H1 (cell line): Measurements from ENCODE around the gene BTBD1. TPM values are rescaled to one million over a fixed set of nuclear protein-coding genes. Genes with fewer than 3 reads are reported as not detected.

Experiments used
- CTCF ChIA-PET: fragments of 300-600 bp; sonication (Branson Sonifier 250); formaldehyde crosslinking; loops from one replicate; lab custom pipeline; 2021; ENCODE audit not compliant: partially characterized antibody; lab: Charles Lee
- POLR2A ChIA-PET: fragments of 300-600 bp; sonication (Branson Sonifier 250); formaldehyde crosslinking; loops from one replicate; lab custom pipeline; 2021; ENCODE audit warnings: inconsistent platforms; ENCODE audit not compliant: partially characterized antibody; lab: Charles Lee
- DNase-seq, 2 experiments: peaks; one replicate each; pipeline versions ENCODE4 v3.0.0 to v3.0.0-alpha.2; 2010 to 2022; ENCODE audit warnings: low spot score in 2 of 2, low read depth in 1 of 2, mixed read lengths in 1 of 2
- FAIRE-seq: peaks from 2 replicates; lab custom pipeline; 2011; peaks lifted over from hg19 to GRCh38; lab: Jason Lieb, UNC
- H2AFZ ChIP-seq: 2 replicates; pipeline ENCODE4 v1.8.1; 2012; ENCODE audit warnings: low read length, inconsistent platforms
- H2AK5ac ChIP-seq: 2 replicates; pipeline ENCODE4 v1.6.1; 2013; ENCODE audit warnings: low read depth, low read length
- H2BK120ac ChIP-seq: replicated peaks from 2 replicates; pipeline ENCODE3; 2013; ENCODE audit warnings: low read depth, low read length, inconsistent platforms
- H2BK12ac ChIP-seq: 2 replicates; pipeline ENCODE4 v1.6.1; 2013; ENCODE audit warnings: low read depth, low read length
- H2BK15ac ChIP-seq: 2 replicates; pipeline ENCODE4 v1.6.1; 2013; ENCODE audit warnings: low read length
- H2BK20ac ChIP-seq: 2 replicates; pipeline ENCODE4 v1.6.1; 2013; ENCODE audit warnings: low read length
- H2BK5ac ChIP-seq: 2 replicates; pipeline ENCODE4 v1.6.1; 2013; ENCODE audit warnings: low read depth, low read length
- H3K14ac ChIP-seq: 2 replicates; pipeline ENCODE4 v1.6.1; 2013; ENCODE audit warnings: inconsistent platforms; ENCODE audit not compliant: insufficient read length
- H3K18ac ChIP-seq: 2 replicates; pipeline ENCODE4 v1.6.1; 2013; ENCODE audit warnings: low read length; ENCODE audit errors: extremely low read depth
- H3K23ac ChIP-seq: 2 replicates; pipeline ENCODE4 v1.6.1; 2013; ENCODE audit warnings: inconsistent platforms; ENCODE audit not compliant: insufficient read length
- H3K23me2 ChIP-seq: 2 replicates; pipeline ENCODE4 v1.6.1; 2013; ENCODE audit warnings: low read depth, low read length
- H3K27ac ChIP-seq: 2 replicates; pipeline ENCODE4 v1.6.1; 2011; ENCODE audit warnings: low read depth, low read length, inconsistent platforms
- H3K27me3 ChIP-seq, 4 experiments: replicated peaks in 1 of 4; 1 replicate in 1 of 4; 2 replicates in 3 of 4; pipeline versions ENCODE4 v1.6.1 to v1.8.1; 2011 to 2013; ENCODE audit warnings: low read length in 3 of 4, mild to moderate bottlenecking in 3 of 4, inconsistent platforms in 2 of 4, mixed read lengths in 2 of 4, moderate library complexity in 1 of 4; ENCODE audit not compliant: control insufficient read depth in 3 of 4, insufficient read depth in 3 of 4; ENCODE audit errors: extremely low read depth in 1 of 4
- H3K36me3 ChIP-seq, 4 experiments: 2 replicates each; pipeline versions ENCODE4 v1.6.1 to v1.8.1; 2011 to 2013; ENCODE audit warnings: mild to moderate bottlenecking in 4 of 4, low read length in 3 of 4, moderate library complexity in 2 of 4, control low read depth in 1 of 4, inconsistent platforms in 1 of 4; ENCODE audit not compliant: insufficient read depth in 4 of 4, control insufficient read depth in 2 of 4
- H3K4ac ChIP-seq: replicated peaks from 2 replicates; pipeline ENCODE3; 2013; ENCODE audit warnings: low read length, low read depth, mixed read lengths, inconsistent platforms; ENCODE audit not compliant: insufficient read length
- H3K4me1 ChIP-seq, 4 experiments: replicated peaks in 1 of 4; 1 replicate in 1 of 4; 2 replicates in 3 of 4; pipeline versions ENCODE4 v1.6.1 to v1.8.1; 2011 to 2013; ENCODE audit warnings: low read length in 3 of 4, inconsistent platforms in 2 of 4, mixed read lengths in 1 of 4; ENCODE audit not compliant: insufficient read depth in 4 of 4, control insufficient read depth in 3 of 4
- H3K4me2 ChIP-seq, 2 experiments: 2 replicates each; pipeline versions ENCODE4 v1.6.1 to v1.8.1; 2011 to 2013; ENCODE audit warnings: low read depth in 2 of 2, low read length in 2 of 2, control low read depth in 1 of 2, inconsistent platforms in 1 of 2, mild to moderate bottlenecking in 1 of 2; ENCODE audit not compliant: insufficient read depth in 1 of 2
- H3K4me3 ChIP-seq, 4 experiments: fragments of 200-600, 300-600 bp in 1 of 4; sonication (generic), shearing (Covaris generic), sonication (Bioruptor Twin) in 1 of 4; 2 replicates each; pipeline versions ENCODE4 v1.5.1 to v1.8.1; 2011 to 2016; ENCODE audit warnings: low read length in 4 of 4, low read depth in 3 of 4, control low read depth in 2 of 4, inconsistent platforms in 2 of 4, mild to moderate bottlenecking in 2 of 4, mixed read lengths in 1 of 4, moderate library complexity in 1 of 4; ENCODE audit not compliant: insufficient read depth in 2 of 4; ENCODE audit errors: extremely low read depth in 1 of 4
- H3K56ac ChIP-seq: replicated peaks from 2 replicates; pipeline ENCODE3; 2013; ENCODE audit warnings: low read depth, mild to moderate bottlenecking, mixed read lengths, low read length, inconsistent platforms; ENCODE audit not compliant: insufficient read length
- H3K79me1 ChIP-seq: 2 replicates; pipeline ENCODE4 v1.6.1; 2013; ENCODE audit warnings: low read depth, low read length, control low read depth
- H3K79me2 ChIP-seq, 2 experiments: 2 replicates each; pipeline versions ENCODE4 v1.6.1 to v1.8.1; 2012 to 2013; ENCODE audit warnings: low read length in 2 of 2, mild to moderate bottlenecking in 2 of 2, inconsistent platforms in 1 of 2; ENCODE audit not compliant: insufficient read depth in 2 of 2, control insufficient read depth in 1 of 2
- H3K9ac ChIP-seq, 4 experiments: replicated peaks in 1 of 4; 1 replicate in 1 of 4; 2 replicates in 3 of 4; pipeline versions ENCODE4 v1.6.1 to v1.8.1; 2011 to 2013; ENCODE audit warnings: low read depth in 3 of 4, low read length in 3 of 4, control low read depth in 2 of 4, mild to moderate bottlenecking in 2 of 4, moderate library complexity in 2 of 4, inconsistent platforms in 1 of 4; ENCODE audit errors: extremely low read depth in 1 of 4
- H3K9me3 ChIP-seq, 2 experiments: 2 replicates each; pipeline versions ENCODE4 v1.6.1 to v1.8.1; 2012 to 2013; ENCODE audit warnings: mild to moderate bottlenecking in 2 of 2, moderate library complexity in 2 of 2, control low read depth in 1 of 2, inconsistent platforms in 1 of 2, low read depth in 1 of 2, low read length in 1 of 2, mixed read lengths in 1 of 2; ENCODE audit not compliant: insufficient read depth in 2 of 2
- H4K20me1 ChIP-seq, 2 experiments: replicated peaks in 1 of 2; 2 replicates each; pipeline versions ENCODE3 to v1.8.1; 2011 to 2013; ENCODE audit warnings: inconsistent platforms in 2 of 2, low read length in 2 of 2, mild to moderate bottlenecking in 1 of 2; ENCODE audit not compliant: insufficient read depth in 2 of 2, control insufficient read depth in 1 of 2
- H4K5ac ChIP-seq: 2 replicates; pipeline ENCODE4 v1.6.1; 2013; ENCODE audit warnings: low read length, low read depth, mixed read lengths, inconsistent platforms; ENCODE audit not compliant: insufficient read length
- H4K8ac ChIP-seq: 2 replicates; pipeline ENCODE4 v1.8.0; 2013; ENCODE audit warnings: mild to moderate bottlenecking, moderate library complexity, low read length, inconsistent platforms; ENCODE audit not compliant: insufficient read depth; ENCODE audit errors: extremely low read depth
- H4K91ac ChIP-seq: replicated peaks from 2 replicates; pipeline ENCODE3; 2013; ENCODE audit warnings: low read length, mixed read lengths, inconsistent platforms; ENCODE audit not compliant: insufficient read length
- CEBPB ChIP-seq: IDR thresholded peaks from 2 replicates; pipeline ENCODE4 v1.6.1; 2012; ENCODE audit warnings: low read depth, low read length
- EGR1 ChIP-seq: IDR thresholded peaks from 2 replicates; pipeline ENCODE4 v1.6.1; 2011; ENCODE audit warnings: low read depth, low read length, borderline replicate concordance
- FOSL1 ChIP-seq: IDR thresholded peaks from 2 replicates; pipeline ENCODE4 v1.6.1; 2011; ENCODE audit warnings: mild to moderate bottlenecking, low read depth, low read length, moderate library complexity; ENCODE audit not compliant: insufficient read depth
- KDM1A ChIP-seq: fragments of 200-600, 300-600 bp; sonication (generic); IDR thresholded peaks from 2 replicates; pipeline ENCODE4 v1.7.1; 2016; ENCODE audit warnings: mild to moderate bottlenecking, low read length, borderline replicate concordance
- RNF2 ChIP-seq: fragments of 200-900, 300-1000 bp; sonication (generic); IDR thresholded peaks from 2 replicates; pipeline ENCODE4 v1.7.1; 2016; ENCODE audit warnings: borderline replicate concordance, low read depth, mild to moderate bottlenecking, antibody characterized with exemption, low read length; ENCODE audit not compliant: poor library complexity, severe bottlenecking; ENCODE audit errors: missing control alignments
- TAF1 ChIP-seq: IDR thresholded peaks from 2 replicates; pipeline ENCODE4 v1.6.1; 2011; ENCODE audit warnings: mild to moderate bottlenecking, low read depth, low read length
- TBP ChIP-seq: IDR thresholded peaks from 2 replicates; pipeline ENCODE4 v1.6.1; 2011; ENCODE audit warnings: low read depth, low read length, improper control_type of control experiment
- TCF12 ChIP-seq: IDR thresholded peaks from 2 replicates; pipeline ENCODE4 v1.6.1; 2011; ENCODE audit warnings: low read depth, mild to moderate bottlenecking, low read length
- WGBS, 2 experiments: shearing (Covaris generic) in 1 of 2; methylation state at CpG; one replicate each; pipeline versions ENCODE4 v1.1.6 to v1.1.7; 2013 to 2015; ENCODE audit warnings: low lambda C conversion rate in 2 of 2, mixed read lengths in 2 of 2, inconsistent platforms in 1 of 2, low coverage in 1 of 2, missing lambda C conversion rate in 1 of 2; ENCODE audit not compliant: insufficient replicate concordance in 2 of 2, insufficient coverage in 1 of 2, insufficient read length in 1 of 2; ENCODE audit errors: extremely low coverage in 1 of 2, missing lambda C conversion rate in 1 of 2; 5-methylcytosine and 5-hydroxymethylcytosine counted together
- polyA plus RNA-seq, 7 experiments: library from polyadenylated mRNA; depleted of rRNA in 3 of 7; stranded (reverse) in 5 of 7; unstranded in 2 of 7; fragments of >200 nt in 5 of 7; fragments of 200-250 nt in 2 of 7; gene quantifications; 1 replicate in 5 of 7; 2 replicates in 1 of 7; 4 replicates in 1 of 7; pipeline versions ENCODE4 v1.2.1 to v1.2.3, GENCODE V29; 2011 to 2013; ENCODE audit warnings: missing spikeins in 2 of 7, mixed read lengths in 2 of 7
- total RNA-seq: library from RNA; stranded (reverse); fragmentation: NEBNext Ultra II Directional; extraction: Animal tissue kit (Norgen Biotek cat#: 25700); gene quantifications from 2 replicates; pipeline ENCODE4 v1.2.1, GENCODE V29; 2021

BTBD1 gene
- total and polyA plus RNA-seq, 2 of the 8 experiments (the other 6 are each of a cell fraction or from before 2014, with no cell fraction given), result 18.6 to 39.5 TPM

DNA sequence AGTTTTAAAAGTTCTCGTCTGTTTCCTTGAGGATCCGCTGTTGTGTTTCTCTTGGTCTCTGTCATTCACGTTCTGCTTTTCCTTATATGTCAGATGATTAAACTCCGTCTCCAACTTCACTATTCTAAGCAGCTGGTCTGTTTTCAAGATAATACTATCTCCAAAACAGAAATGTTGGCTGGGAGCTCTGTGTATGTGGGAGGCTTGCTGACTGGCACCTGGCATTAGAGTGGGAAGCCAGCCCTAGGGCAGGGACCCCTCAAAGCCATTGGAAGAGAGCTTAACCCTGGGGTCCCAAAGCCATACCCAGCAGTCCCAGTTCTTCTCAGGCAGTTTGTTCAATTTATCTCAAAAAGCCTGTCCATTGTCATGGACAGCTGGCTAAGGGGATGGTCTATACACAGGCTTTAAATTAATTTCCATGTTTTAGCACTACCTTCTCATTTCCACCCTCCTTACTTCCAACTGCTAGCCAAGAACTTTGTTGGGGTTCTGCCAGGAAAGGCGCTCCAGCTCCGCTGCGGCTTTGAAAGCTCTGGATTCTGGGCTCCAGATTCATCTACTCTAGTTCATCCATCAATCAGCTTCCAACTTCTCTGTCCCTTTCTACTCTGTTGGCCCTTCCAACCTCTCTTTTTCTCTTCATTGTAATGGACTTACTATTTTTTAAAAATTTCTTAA, 9.2 kb downstream of the BTBD1 start:
- Histone ChIP-seq H3K9me3 (no peaks in the 10 kb centered on the region), H2AFZ (no peak overlapping the region), H3K4me3 (no peak overlapping the region; a peak in 1 of 8 replicates), H3K79me1 (peaks cover 5% of the 10 kb centered on the region; the same call in 1 of the 2 replicates), H3K23me2 (no peaks in the 10 kb centered on the region), H3K18ac (no peak overlapping the region), H3K27ac (peak overlapping the region; percentile 46; the same call in 1 of the 2 replicates), H2BK15ac (no peak overlapping the region), H2BK5ac (no peak overlapping the region), H3K56ac (no peak overlapping the region), H3K27me3 (no peaks in the 10 kb centered on the region), H3K4ac (no peak overlapping the region), H4K20me1 (peaks cover 7 to 8% of the 10 kb centered on the region in 2 experiments), H2BK12ac (no peak overlapping the region), H3K9ac (no peak overlapping the region), H3K4me2 (peak overlapping the region; percentile 33 to 37; a peak in 3 of 4 replicates), H3K4me1 (peaks cover 0 to 6% (median 4%) of the 10 kb centered on the region in 4 experiments; a peak in 2 of 7 replicates), H3K14ac (no peak overlapping the region), H2BK20ac (no peak overlapping the region), H2BK120ac (no peak overlapping the region), H3K79me2 (peaks cover 6 to 58% of the 10 kb centered on the region in 2 experiments), H3K36me3 (peaks cover 2 to 31% (median 13%) of the 10 kb centered on the region in 4 experiments; a peak in 6 of 8 replicates), H4K8ac (no peak overlapping the region), H2AK5ac (no peak overlapping the region), H3K23ac (no peak overlapping the region), H4K5ac (no peak overlapping the region), H4K91ac (no peak overlapping the region)
- CTCF ChIA-PET, result interaction anchor here (0.9 to 1.2 kb wide), 5 partner anchors 11 to 153 kb away, joined by 3 to 4 read pairs (median 3); no protein-coding TSS in a partner anchor
- POLR2A ChIA-PET, result interaction anchor here (1.2 to 3.3 kb wide), 3 partner anchors 10 to 72 kb away, joined by 3 to 22 read pairs (median 3); partner anchors contain the start of gene BTBD1
- no peak for FAIRE-seq
- TF ChIP-seq TCF12 (no peak), CEBPB (no peak), EGR1 (no peak), KDM1A (no peak), TBP (no peak), RNF2 (no peak), TAF1 (no peak), FOSL1 (no peak)
- WGBS, 2 experiments, result 91% methylated on average over 7 of the region's 7 CpGs; no CpG with 5 or more reads in 1 of the 2 experiments
- DNase-seq, result no peak
